ENCODE results near the gene ISOC2. TPM values are rescaled to one million over a fixed set of nuclear protein-coding genes. Genes with fewer than 3 reads are reported as not detected.

Gene ISOC2
- polyA plus RNA-seq, 2 of the 4 experiments (the other 2 are of a cell fraction), result 45.3 to 57.8 TPM

DNA sequence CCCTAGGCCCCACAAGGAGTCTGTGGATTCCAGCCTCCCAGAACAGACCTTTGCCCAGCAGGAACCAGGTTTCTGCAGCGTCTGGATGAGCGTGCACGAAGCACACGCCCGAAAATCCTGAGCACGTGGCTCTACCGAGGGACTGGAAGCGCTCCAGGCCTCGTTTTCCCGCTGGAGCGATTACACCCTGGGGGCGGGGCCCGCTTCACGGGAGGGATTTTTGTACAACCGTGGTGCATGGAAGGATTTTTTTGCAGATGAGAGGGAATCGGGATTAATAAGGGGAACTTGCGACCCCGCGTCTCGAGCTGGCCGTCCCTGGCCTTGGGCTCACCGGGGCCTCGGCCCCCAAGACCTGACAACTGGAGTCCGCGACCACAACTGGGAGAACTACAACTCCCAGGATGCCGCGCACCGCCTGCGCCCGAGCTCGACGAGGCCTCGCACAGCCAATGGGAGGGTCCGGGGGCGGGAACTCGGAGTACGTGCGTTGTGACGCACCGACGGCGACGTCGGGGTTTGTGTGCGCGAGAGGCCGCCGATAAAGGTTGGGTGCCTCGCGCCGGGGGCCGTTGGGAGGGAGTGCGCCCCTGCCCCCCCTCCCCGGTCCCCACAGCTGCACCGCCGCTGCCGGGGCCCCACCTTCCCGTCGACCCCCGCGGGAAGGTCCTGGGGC is 14.8 kb upstream of the ISOC2 start, which contains the start of gene ZNF628 (continued):
- TF ChIP-seq, protein P1, sequence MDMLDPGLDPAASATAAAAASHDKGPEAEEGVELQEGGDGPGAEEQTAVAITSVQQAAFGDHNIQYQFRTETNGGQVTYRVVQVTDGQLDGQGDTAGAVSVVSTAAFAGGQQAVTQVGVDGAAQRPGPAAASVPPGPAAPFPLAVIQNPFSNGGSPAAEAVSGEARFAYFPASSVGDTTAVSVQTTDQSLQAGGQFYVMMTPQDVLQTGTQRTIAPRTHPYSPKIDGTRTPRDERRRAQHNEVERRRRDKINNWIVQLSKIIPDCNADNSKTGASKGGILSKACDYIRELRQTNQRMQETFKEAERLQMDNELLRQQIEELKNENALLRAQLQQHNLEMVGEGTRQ (IDR thresholded peaks at IDR 0.05), result peak; percentile 68
- TF ChIP-seq MAZ (IDR thresholded peaks at IDR 0.05; ENCODE audit: borderline replicate concordance, low read depth, low read length) (0 out of 2 replicates have a peak, but pooled peaks have one; percentile 23), NFE2L2 (conservative IDR thresholded peaks at IDR 0.05; ENCODE audit: low read length) (no peak), CBX2 (IDR thresholded peaks at IDR 0.05; ENCODE audit: borderline replicate concordance, low read depth) (no peak), MYC (IDR thresholded peaks at IDR 0.05; ENCODE audit: borderline replicate concordance, low read length) (peak; percentile 93), HOXA7 (CRISPR knock-in tag; IDR thresholded peaks at IDR 0.05) (no peak), CHD2 (IDR thresholded peaks at IDR 0.05; ENCODE audit: low read length, partially characterized antibody) (no peak), MAFK (IDR thresholded peaks at IDR 0.05; ENCODE audit: partially characterized antibody) (peak; percentile 26), POLR2A (IDR thresholded peaks at IDR 0.05; ENCODE audit: low read length) (peak; percentile 26; the same call in 1 of the 2 replicates), JUN (IDR thresholded peaks at IDR 0.05) (peak; percentile 28 to 88; a peak in 4 of 5 replicates), HOXB13 (CRISPR knock-in tag; IDR thresholded peaks at IDR 0.05; ENCODE audit: low read depth) (peak; percentile 98), ESRRA (IDR thresholded peaks at IDR 0.05; ENCODE audit: borderline replicate concordance, low read length) (no peak), TFCP2L1 (CRISPR knock-in tag; IDR thresholded peaks at IDR 0.05) (peak; percentile 80; the same call in 1 of the 2 replicates), FOSL2 (IDR thresholded peaks at IDR 0.05) (no peak), FOSL2 (CRISPR knock-in tag; IDR thresholded peaks at IDR 0.05) (0 out of 2 replicates have a peak, but pooled peaks have one; percentile 15)
- TF ChIP-seq, protein P2, sequence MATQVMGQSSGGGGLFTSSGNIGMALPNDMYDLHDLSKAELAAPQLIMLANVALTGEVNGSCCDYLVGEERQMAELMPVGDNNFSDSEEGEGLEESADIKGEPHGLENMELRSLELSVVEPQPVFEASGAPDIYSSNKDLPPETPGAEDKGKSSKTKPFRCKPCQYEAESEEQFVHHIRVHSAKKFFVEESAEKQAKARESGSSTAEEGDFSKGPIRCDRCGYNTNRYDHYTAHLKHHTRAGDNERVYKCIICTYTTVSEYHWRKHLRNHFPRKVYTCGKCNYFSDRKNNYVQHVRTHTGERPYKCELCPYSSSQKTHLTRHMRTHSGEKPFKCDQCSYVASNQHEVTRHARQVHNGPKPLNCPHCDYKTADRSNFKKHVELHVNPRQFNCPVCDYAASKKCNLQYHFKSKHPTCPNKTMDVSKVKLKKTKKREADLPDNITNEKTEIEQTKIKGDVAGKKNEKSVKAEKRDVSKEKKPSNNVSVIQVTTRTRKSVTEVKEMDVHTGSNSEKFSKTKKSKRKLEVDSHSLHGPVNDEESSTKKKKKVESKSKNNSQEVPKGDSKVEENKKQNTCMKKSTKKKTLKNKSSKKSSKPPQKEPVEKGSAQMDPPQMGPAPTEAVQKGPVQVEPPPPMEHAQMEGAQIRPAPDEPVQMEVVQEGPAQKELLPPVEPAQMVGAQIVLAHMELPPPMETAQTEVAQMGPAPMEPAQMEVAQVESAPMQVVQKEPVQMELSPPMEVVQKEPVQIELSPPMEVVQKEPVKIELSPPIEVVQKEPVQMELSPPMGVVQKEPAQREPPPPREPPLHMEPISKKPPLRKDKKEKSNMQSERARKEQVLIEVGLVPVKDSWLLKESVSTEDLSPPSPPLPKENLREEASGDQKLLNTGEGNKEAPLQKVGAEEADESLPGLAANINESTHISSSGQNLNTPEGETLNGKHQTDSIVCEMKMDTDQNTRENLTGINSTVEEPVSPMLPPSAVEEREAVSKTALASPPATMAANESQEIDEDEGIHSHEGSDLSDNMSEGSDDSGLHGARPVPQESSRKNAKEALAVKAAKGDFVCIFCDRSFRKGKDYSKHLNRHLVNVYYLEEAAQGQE (IDR thresholded peaks at IDR 0.05), result no peak
- TF ChIP-seq, protein P3, sequence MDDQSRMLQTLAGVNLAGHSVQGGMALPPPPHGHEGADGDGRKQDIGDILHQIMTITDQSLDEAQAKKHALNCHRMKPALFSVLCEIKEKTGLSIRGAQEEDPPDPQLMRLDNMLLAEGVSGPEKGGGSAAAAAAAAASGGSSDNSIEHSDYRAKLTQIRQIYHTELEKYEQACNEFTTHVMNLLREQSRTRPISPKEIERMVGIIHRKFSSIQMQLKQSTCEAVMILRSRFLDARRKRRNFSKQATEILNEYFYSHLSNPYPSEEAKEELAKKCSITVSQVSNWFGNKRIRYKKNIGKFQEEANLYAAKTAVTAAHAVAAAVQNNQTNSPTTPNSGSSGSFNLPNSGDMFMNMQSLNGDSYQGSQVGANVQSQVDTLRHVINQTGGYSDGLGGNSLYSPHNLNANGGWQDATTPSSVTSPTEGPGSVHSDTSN (IDR thresholded peaks at IDR 0.05), result peak; percentile 64
- TF ChIP-seq, protein P4, sequence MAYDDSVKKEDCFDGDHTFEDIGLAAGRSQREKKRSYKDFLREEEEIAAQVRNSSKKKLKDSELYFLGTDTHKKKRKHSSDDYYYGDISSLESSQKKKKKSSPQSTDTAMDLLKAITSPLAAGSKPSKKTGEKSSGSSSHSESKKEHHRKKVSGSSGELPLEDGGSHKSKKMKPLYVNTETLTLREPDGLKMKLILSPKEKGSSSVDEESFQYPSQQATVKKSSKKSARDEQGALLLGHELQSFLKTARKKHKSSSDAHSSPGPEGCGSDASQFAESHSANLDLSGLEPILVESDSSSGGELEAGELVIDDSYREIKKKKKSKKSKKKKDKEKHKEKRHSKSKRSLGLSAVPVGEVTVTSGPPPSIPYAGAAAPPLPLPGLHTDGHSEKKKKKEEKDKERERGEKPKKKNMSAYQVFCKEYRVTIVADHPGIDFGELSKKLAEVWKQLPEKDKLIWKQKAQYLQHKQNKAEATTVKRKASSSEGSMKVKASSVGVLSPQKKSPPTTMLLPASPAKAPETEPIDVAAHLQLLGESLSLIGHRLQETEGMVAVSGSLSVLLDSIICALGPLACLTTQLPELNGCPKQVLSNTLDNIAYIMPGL (CRISPR knock-in tag; IDR thresholded peaks at IDR 0.05; ENCODE audit: borderline replicate concordance), result peak; percentile 89
- TF ChIP-seq, protein P5, sequence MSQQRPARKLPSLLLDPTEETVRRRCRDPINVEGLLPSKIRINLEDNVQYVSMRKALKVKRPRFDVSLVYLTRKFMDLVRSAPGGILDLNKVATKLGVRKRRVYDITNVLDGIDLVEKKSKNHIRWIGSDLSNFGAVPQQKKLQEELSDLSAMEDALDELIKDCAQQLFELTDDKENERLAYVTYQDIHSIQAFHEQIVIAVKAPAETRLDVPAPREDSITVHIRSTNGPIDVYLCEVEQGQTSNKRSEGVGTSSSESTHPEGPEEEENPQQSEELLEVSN (IDR thresholded peaks at IDR 0.05; ENCODE audit: borderline replicate concordance, low read depth), result peak; percentile 100

All from A549 (cell line).